H9 (cell line): ENCODE data around the gene LRIT3. TPM values are rescaled to one million over a fixed set of nuclear protein-coding genes. Genes with fewer than 3 reads are reported as not detected.

ENCODE experiments used
- DNase-seq: peaks from one replicate; pipeline ENCODE4 v3.0.0-alpha.2; 2017
- H2AFZ ChIP-seq: one replicate; pipeline ENCODE4 v1.6.1; 2013; ENCODE audit warnings: mild to moderate bottlenecking, low read length, control low read depth, moderate library complexity
- H2AK5ac ChIP-seq: 2 replicates; pipeline ENCODE4 v1.6.1; 2013; ENCODE audit warnings: low read length, control low read depth, mixed read lengths; ENCODE audit not compliant: insufficient read length
- H2BK120ac ChIP-seq: one replicate; pipeline ENCODE4 v1.6.1; 2013; ENCODE audit warnings: low read depth, mild to moderate bottlenecking, low read length, control low read depth, inconsistent platforms; ENCODE audit not compliant: poor library complexity, severe bottlenecking
- H2BK12ac ChIP-seq: 2 replicates; pipeline ENCODE4 v1.6.1; 2013; ENCODE audit warnings: low read length, control low read depth, mixed read lengths, low read depth; ENCODE audit not compliant: insufficient read length
- H2BK15ac ChIP-seq: 2 replicates; pipeline ENCODE4 v1.6.1; 2013; ENCODE audit warnings: low read depth, low read length, control low read depth
- H2BK20ac ChIP-seq: one replicate; pipeline ENCODE4 v1.6.1; 2013; ENCODE audit warnings: low read depth, mild to moderate bottlenecking, low read length, control low read depth, inconsistent platforms; ENCODE audit not compliant: poor library complexity, severe bottlenecking
- H2BK5ac ChIP-seq: 2 replicates; pipeline ENCODE4 v1.6.1; 2013; ENCODE audit warnings: low read length, control low read depth, mixed read lengths; ENCODE audit not compliant: insufficient read length
- H3K14ac ChIP-seq: 2 replicates; pipeline ENCODE4 v1.6.1; 2013; ENCODE audit warnings: low read length, control low read depth; ENCODE audit not compliant: insufficient read depth
- H3K18ac ChIP-seq: 2 replicates; pipeline ENCODE4 v1.6.1; 2013; ENCODE audit warnings: low read depth, mild to moderate bottlenecking, mixed read lengths, low read length, control low read depth; ENCODE audit not compliant: insufficient read length
- H3K23ac ChIP-seq: 2 replicates; pipeline ENCODE4 v1.6.1; 2013; ENCODE audit warnings: low read length, control low read depth, mixed read lengths, low read depth; ENCODE audit not compliant: insufficient read length
- H3K23me2 ChIP-seq: 2 replicates; pipeline ENCODE4 v1.6.1; 2013; ENCODE audit warnings: low read depth, mild to moderate bottlenecking, mixed read lengths, low read length, control low read depth; ENCODE audit not compliant: insufficient read length, poor library complexity, severe bottlenecking
- H3K27ac ChIP-seq: 2 replicates; pipeline ENCODE4 v1.5.1; 2013; ENCODE audit warnings: low read length, control low read depth, mixed read lengths, low read depth; ENCODE audit not compliant: insufficient read length
- H3K27me3 ChIP-seq: 2 replicates; pipeline ENCODE4 v1.6.1; 2013; ENCODE audit warnings: low read length, control low read depth, inconsistent platforms; ENCODE audit not compliant: insufficient read depth
- H3K4ac ChIP-seq: 2 replicates; pipeline ENCODE4 v1.6.1; 2013; ENCODE audit warnings: low read depth, mild to moderate bottlenecking, control low read depth, inconsistent platforms, low read length, moderate library complexity
- H3K4me1 ChIP-seq: 2 replicates; pipeline ENCODE4 v1.6.1; 2013; ENCODE audit warnings: low read length, control low read depth, inconsistent platforms; ENCODE audit not compliant: insufficient read depth
- H3K4me2 ChIP-seq: 2 replicates; pipeline ENCODE4 v1.6.1; 2013; ENCODE audit warnings: low read length, control low read depth, mixed read lengths; ENCODE audit not compliant: insufficient read length, insufficient read depth
- H3K56ac ChIP-seq: 2 replicates; pipeline ENCODE4 v1.6.1; 2013; ENCODE audit warnings: low read depth, mild to moderate bottlenecking, mixed read lengths, low read length, control low read depth; ENCODE audit not compliant: insufficient read length
- H3K79me1 ChIP-seq: 2 replicates; pipeline ENCODE4 v1.6.1; 2013; ENCODE audit warnings: low read depth, mild to moderate bottlenecking, moderate library complexity, low read length, control low read depth, inconsistent platforms; ENCODE audit not compliant: insufficient read depth, poor library complexity, severe bottlenecking
- H3K79me2 ChIP-seq: 2 replicates; pipeline ENCODE4 v1.6.1; 2013; ENCODE audit warnings: low read length, control low read depth, inconsistent platforms; ENCODE audit not compliant: insufficient read depth
- H3K9ac ChIP-seq: 2 replicates; pipeline ENCODE4 v1.6.1; 2013; ENCODE audit warnings: low read length, control low read depth, mixed read lengths; ENCODE audit not compliant: insufficient read length; ENCODE audit errors: extremely low read depth
- H3K9me3 ChIP-seq: one replicate; pipeline ENCODE4 v1.6.1; 2013; ENCODE audit warnings: low read depth, low read length, inconsistent platforms; ENCODE audit not compliant: control insufficient read depth
- H3T11ph ChIP-seq: one replicate; pipeline ENCODE4 v1.6.1; 2013; ENCODE audit warnings: mild to moderate bottlenecking, low read length, control low read depth, inconsistent platforms
- H4K20me1 ChIP-seq: one replicate; pipeline ENCODE4 v1.6.1; 2013; ENCODE audit not compliant: control insufficient read depth, insufficient read length, insufficient read depth
- H4K5ac ChIP-seq: 2 replicates; pipeline ENCODE4 v1.6.1; 2013; ENCODE audit warnings: low read depth, mild to moderate bottlenecking, mixed read lengths, low read length, control low read depth; ENCODE audit not compliant: insufficient read length
- H4K8ac ChIP-seq: replicated peaks from 2 replicates; pipeline ENCODE4 v1.6.1; 2013; ENCODE audit warnings: low read length, control low read depth, mixed read lengths, low read depth; ENCODE audit not compliant: insufficient read length
- H4K91ac ChIP-seq: 2 replicates; pipeline ENCODE4 v1.6.1; 2013; ENCODE audit warnings: low read depth, mild to moderate bottlenecking, moderate library complexity, mixed read lengths, low read length, control low read depth; ENCODE audit not compliant: insufficient read length
- H3K27ac Mint-ChIP-seq, 3 experiments: 2 replicates in 2 of 3; 3 replicates in 1 of 3; pipeline ENCODE4 v1.8.0; 2020 to 2021; ENCODE audit warnings: mixed read lengths in 3 of 3, mild to moderate bottlenecking in 1 of 3, moderate library complexity in 1 of 3
- H3K27me3 Mint-ChIP-seq: 2 replicates; pipeline ENCODE4 v1.8.0; 2021; ENCODE audit warnings: low read depth, mild to moderate bottlenecking, moderate library complexity, mixed read lengths
- H3K36me3 Mint-ChIP-seq, 3 experiments: 2 replicates in 2 of 3; 3 replicates in 1 of 3; pipeline ENCODE4 v1.8.0; 2020 to 2021; ENCODE audit warnings: low read depth in 3 of 3, mixed read lengths in 3 of 3; ENCODE audit not compliant: insufficient read depth in 1 of 3
- H3K4me1 Mint-ChIP-seq, 2 experiments: 2 replicates each; pipeline ENCODE4 v1.8.0; 2020; ENCODE audit warnings: mixed read lengths in 2 of 2
- H3K4me3 Mint-ChIP-seq, 2 experiments: 2 replicates in 1 of 2; 3 replicates in 1 of 2; pipeline ENCODE4 v1.8.0; 2020 to 2021; ENCODE audit warnings: mild to moderate bottlenecking in 2 of 2, mixed read lengths in 2 of 2, moderate library complexity in 1 of 2
- H3K9me3 Mint-ChIP-seq, 2 experiments: 2 replicates in 1 of 2; 3 replicates in 1 of 2; pipeline ENCODE4 v1.8.0; 2020; ENCODE audit warnings: mild to moderate bottlenecking in 2 of 2, mixed read lengths in 2 of 2, moderate library complexity in 1 of 2
- CTCF ChIP-seq: fragments of 200-600 bp; sonication (generic); conservative IDR thresholded peaks from 3 replicates; pipeline ENCODE4 v1.8.0; 2021; ENCODE audit warnings: antibody characterized with exemption, mild to moderate bottlenecking
- WGBS: extraction: QIAGEN DNeasy Blood & Tissue Kit; methylation state at CpG from one replicate; pipeline ENCODE4 v1.1.7; 2013; ENCODE audit warnings: missing lambda C conversion rate, low lambda C conversion rate, mixed read lengths; ENCODE audit not compliant: insufficient read length; ENCODE audit errors: extremely low coverage; 5-methylcytosine and 5-hydroxymethylcytosine counted together
- total RNA-seq: library from RNA; stranded (reverse); gene quantifications from 2 replicates; pipeline ENCODE4 v1.2.1, GENCODE V29; 2021

LRIT3 gene
- total RNA-seq, 1 experiment from 2014 or later: 0.07 TPM

DNA sequence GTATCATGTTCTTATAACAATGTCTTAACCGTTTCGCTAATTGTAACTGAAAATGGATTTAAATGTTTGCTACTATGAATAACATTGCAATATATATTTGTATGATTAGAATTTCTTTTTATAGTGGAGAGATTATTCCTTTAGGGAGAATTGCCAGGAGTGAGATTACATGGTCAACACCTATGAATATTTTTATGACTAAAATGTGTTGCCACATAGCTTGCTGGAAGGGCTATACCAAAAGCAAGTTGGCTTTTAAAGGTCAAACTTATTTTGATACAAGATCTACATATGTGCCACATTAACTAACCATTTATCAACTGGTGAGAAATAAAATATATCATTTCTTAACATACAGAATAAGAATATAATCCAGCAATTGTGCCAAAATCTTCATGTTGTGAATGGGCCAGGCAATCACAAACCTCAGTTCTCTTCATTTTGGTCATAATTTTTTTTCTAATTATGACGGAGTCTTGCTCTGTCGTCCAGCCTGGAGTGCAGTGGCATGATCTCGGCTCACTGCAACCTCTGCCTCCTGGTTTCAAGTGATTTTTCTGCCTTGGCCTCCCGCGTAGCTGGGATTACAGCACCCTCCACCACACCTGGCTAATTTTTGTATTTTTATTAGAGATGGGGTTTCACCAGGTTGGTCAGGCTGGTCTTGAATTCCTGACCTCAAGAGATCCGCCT is 54.8 kb downstream of the LRIT3 start:
- H2BK5ac ChIP-seq: no peak overlapping the region
- H2BK20ac ChIP-seq: no peak overlapping the region
- no CpG with 5 or more reads among the region's 8 CpGs for WGBS
- H3K14ac ChIP-seq: no peak overlapping the region
- no peak overlapping the region for H3K4ac ChIP-seq
- no peak overlapping the region for H4K91ac ChIP-seq
- no peaks in the 10 kb centered on the region for H3K27me3 ChIP-seq
- Mint-ChIP-seq H3K4me1 (no peaks in the 10 kb centered on the region), H3K27ac (no peak overlapping the region), H3K9me3 (peaks cover 22 to 23% of the 10 kb centered on the region in 2 experiments), H3K27me3 (no peaks in the 10 kb centered on the region; the same call in 1 of the 2 replicates), H3K36me3 (peaks cover 2 to 16% (median 14%) of the 10 kb centered on the region in 3 experiments; a peak in 6 of 7 replicates), H3K4me3 (no peak overlapping the region)
- H4K8ac ChIP-seq: no peak overlapping the region
- no peaks in the 10 kb centered on the region for H3K23me2 ChIP-seq
- H3T11ph ChIP-seq: no peak overlapping the region
- H4K5ac ChIP-seq: no peak overlapping the region
- no peaks in the 10 kb centered on the region for H3K4me1 ChIP-seq
- no peak overlapping the region for H3K27ac ChIP-seq
- H3K9ac ChIP-seq: no peak overlapping the region
- no peak overlapping the region for H2AK5ac ChIP-seq
- no peaks in the 10 kb centered on the region for H3K9me3 ChIP-seq
- DNase-seq: no peak
- no peak overlapping the region for H2BK120ac ChIP-seq
- H2AFZ ChIP-seq: no peak overlapping the region
- H3K79me1 ChIP-seq: no peaks in the 10 kb centered on the region
- H4K20me1 ChIP-seq: no peaks in the 10 kb centered on the region
- H3K23ac ChIP-seq: no peak overlapping the region
- H2BK15ac ChIP-seq: no peak overlapping the region
- no peak overlapping the region for H3K56ac ChIP-seq
- no peak overlapping the region for H3K4me2 ChIP-seq
- no peaks in the 10 kb centered on the region for H3K79me2 ChIP-seq
- TF ChIP-seq CTCF: no peak
- no peak overlapping the region for H2BK12ac ChIP-seq
- no peak overlapping the region for H3K18ac ChIP-seq
